Stimulated activated CD8-positive, alpha-beta memory T cell treated with anti-CD3 and anti-CD28 coated beads, Interleukin-2, amount 100 ng/mL, for 1 hour (primary cell): Measurements from ENCODE around the gene PKIB.
"Not testable (repeated sequence)": the region's sequence is repeated elsewhere in the genome, so short reads cannot be mapped to it uniquely, and the experiment has no call there.

Experiments
- DNase-seq, 2 donors: peaks; one replicate each; pipeline ENCODE4 v3.0.0-alpha.2; 2020; ENCODE audit warnings: low read depth in 2 of 2

Gene PKIB

DNA sequence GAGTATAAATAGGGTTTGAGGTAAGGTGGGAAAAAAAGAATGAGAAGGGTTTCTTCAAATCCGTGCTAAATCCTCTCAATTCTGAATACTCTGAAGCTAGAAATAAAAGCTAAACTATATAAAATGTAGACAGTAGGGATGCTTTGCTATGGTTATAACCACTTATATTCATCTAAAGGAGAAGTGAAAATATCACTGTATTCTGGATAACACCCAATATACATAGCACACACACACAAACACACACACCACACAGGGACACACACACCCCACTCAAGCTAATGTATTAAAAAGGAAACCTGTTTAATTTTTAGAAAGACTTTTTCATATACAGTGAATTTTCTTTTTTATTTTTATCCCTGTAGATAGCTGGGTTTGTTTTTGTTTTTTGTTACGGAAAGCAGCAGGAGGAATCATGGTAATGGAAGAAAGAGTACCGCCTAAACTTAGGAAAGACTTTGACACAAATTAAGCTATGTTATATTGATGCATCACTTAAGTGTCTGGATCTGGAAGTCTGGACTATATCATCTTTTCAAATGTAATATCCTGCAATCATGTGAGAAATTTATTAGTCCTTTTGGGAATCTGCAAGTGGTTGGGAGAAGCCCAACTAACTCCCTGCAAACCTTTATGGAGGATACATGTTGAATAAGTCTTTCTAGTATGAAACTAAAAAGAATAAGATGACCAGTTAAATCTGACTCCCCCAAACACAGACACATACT lies 100.9 kb downstream of the PKIB start:
- no peak for DNase-seq

DNA sequence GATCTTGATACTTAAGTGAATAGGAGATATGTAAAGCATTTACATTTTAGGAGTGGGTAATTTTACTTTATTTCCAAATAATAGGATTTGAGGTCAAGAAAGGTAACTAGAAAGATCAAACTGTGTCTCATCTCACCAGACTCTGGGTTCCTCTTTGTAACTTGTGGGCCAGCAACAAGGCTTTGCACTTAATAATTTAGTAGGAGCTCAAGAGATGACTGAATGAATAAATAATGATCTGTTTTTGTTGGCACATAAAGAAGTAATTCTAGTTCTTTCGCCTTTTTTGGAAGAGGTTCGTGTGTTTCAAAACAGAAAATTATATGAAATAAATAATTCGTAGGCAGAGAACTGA lies 101.9 kb downstream of the PKIB start:
- DNase-seq = no peak

DNA sequence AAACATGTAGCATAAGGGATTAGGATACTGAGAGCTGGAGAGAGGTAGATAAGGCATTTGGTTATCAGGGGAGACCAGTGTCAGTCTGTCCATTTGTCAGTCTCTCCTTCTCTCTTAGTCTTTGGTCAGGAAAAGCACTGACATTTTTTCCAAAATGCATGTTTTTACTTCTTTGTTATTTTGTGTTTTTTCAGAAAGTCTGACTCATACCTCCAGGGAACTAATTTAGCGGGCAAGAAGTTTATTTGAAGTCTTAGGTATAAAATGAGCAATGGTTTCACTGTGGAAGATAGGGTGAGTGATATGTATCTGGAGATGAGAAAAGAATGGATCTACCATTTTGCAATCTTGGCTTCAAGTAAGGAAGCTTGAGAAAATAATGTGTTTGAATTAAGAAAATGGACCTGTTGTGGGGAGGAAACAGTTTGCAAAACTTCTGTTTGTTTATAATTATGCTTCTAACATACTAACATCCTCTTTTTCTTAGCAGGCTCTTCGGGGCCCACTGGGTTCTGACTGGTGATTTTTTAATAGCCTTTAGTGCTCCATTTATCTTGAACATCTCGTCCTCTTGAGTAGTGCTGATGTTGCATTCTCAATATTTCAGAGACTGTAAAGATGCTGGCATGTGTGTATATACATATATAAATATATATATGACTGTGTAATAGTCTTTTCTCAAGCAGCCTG lies 102.4 kb downstream of the PKIB start:
- no peak for DNase-seq

DNA sequence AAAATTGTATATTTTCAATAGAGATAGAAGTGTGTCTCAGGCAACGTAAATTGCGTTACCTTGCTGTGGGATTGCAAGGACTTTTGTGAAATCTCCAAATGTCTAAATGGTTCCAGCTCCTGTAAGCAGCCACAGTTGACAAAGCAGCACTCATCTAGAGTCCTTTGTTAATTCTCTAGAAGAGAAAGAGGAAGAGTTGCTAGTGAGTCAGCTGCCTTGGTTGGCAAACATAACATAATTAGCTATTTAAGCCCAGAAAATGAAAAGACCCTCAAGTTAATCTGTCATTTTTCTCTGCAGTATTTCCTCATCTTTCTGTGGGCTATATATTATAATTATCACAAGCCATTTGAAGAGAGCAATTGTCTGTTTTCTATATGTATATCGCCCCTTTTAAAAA lies 102.9 kb downstream of the PKIB start:
- no peak for DNase-seq

DNA sequence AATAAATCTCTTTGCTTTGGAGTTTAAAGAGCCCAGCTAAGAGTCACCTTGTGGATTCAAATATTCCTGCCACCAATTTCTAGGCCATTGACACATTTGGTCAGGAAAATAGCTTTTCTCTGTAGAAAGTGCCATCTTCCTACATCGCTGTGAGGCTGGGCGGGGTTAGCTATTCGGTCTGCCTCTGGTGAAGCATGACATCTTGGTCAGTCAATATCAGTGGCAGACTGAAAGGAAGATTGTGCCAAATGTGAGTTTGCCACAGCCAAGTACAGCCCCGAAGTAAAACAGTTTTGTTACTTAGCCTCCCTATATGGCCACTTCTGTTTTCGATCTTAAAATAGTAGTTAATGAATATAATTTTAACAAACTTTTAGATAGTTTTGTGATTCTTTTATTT lies 103.9 kb downstream of the PKIB start:
- no peak for DNase-seq

DNA sequence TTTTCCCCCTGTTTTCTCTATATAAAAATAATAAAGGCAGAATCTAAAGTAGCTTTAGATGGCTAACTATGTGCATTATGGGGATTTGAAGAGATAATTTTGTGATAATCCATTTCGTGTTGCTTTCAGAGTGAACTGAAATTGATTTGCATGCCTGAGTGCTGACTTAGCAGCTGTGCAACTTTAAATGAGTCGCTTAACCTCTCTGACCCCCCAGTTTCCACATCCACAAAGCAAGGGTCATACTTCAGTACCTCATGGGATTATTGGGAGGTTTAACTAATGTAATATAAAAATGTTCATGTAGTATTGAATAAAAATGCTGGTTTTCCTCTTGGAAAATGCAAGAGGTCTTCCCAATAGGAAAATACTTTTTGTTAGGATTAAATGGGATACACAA lies 105.5 kb downstream of the PKIB start:
- no peak for DNase-seq

DNA sequence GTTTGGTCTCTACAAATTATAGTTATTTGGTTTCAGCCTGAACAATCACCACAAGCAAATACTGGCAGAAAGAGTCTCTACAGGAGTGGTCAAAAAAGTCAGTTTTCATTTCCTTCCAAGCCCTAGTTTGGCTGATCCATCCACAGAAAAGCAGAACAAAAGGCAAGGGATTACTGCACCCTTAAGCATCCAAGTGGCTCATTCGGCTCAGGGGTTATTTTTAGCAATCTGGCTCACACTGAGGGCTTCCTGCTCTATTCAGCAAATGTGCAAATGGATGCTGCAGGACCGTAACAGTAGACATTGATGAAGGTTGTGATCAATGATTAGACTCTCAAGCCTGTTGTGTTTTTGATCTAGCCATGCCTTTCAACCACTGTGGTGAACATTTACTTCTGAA lies 107.1 kb downstream of the PKIB start:
- no peak for DNase-seq

DNA sequence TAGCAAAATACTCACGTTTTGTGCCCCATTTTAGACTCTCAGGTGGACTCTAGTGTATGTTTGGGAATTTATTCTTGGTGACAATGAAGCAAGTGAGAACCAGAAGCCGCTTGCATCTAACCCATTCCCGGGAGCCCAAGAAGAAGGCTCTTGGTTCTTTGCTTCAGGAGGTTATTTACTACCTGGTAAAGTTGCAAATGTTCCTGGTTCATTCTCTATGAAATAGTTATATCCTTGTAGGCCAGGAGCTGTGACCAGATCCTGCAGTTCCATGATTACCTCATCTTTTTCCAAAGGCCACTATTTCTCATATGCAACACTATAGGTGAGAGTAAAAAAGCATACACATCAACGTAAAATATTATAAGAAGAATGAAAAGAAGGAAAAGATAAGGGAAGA lies 108.4 kb downstream of the PKIB start:
- no peak for DNase-seq

DNA sequence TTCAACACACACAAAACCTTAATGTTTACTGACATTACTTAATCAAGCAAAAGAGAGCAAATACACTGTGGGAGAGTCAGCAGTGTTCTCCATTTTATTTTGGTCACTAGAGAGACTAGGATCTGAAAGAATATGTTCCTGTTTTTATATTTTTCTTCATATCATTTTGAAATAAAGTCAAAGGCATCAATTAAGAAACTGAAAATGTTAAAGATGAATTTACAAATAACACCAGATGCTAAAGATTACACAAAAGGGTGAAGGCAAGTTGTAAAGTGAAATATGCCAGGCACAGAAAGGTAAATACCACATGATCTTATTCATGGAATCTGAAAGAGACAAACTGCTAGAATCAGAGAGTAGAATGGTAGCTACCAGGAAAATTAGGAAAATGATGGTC lies 109.0 kb downstream of the PKIB start:
- DNase-seq = no peak

DNA sequence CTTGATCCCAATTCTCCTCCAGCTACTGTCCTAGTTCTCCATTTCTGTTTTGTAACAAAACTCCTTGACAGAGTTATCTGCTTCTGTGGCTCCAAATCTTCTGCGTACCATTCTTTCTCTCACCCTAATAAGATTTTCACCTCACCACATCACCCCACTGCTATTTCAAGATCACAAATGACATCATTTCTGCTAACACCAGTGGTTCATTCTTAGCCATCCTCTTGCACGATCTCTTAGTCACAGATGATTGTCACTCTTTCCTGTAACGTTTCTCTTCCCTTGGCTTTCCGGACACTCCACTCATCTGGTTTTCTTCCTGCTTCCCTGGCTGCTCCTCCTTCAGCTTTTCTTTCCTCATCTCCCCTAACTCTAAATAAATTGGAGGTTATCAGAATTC lies 112.5 kb downstream of the PKIB start:
- DNase-seq = no peak

DNA sequence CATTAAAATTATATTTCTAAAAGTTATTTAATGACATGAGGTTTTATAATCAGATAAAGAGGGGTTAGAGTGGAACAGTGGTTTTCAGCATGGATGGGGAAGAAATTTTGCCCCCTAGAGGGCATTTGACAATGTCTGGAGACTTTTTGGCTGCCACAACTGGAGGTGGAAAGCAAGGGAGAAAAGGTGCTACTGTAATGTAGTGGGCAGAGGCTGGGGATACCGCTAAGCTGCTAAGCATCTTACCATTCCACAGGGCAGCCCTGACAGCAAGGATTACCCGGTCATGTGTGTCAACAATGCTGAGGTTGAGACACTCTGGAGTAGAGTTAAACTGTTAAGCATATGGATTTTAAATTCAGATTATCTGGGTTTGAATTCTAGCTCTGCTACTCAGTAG lies 116.4 kb downstream of the PKIB start:
- DNase-seq = no peak

DNA sequence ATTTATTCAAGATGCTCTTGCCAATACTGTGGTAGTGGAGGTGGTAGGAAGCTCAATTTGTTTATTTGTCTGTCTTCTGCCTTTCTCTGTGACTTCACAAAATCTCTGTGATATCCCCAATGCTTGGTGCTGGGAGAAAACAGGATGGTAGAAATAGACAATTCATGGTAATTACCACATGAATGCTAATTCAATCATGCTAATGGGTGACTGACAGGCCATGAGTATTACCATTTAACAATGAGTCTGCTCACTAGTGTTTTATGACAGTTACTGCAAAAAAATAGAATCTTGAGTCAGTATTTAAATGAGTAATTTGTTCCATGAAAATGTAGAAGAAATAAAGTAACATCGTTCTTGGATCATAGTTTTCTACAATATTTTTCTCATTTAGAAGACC lies 117.0 kb downstream of the PKIB start:
- DNase-seq = no peak

DNA sequence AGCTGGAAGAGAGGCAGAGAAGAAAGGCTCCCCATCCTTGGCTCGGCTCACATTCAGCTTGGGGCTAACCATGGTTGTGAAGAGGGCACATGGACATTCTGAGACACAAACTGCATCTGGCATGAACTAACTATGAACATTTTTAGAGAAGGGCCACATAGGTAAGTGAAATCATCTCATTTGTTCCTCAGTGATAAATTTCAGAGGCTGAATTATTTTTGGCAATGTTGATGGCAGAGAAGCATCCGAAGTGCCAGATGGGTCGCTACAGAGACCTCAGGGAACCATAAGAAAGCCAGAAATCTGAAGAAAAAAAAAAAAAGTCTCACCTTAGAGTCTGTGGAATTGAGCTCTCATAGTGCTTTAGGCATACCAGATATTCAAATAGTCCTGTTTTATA lies 120.1 kb downstream of the PKIB start:
- DNase-seq = no peak

DNA sequence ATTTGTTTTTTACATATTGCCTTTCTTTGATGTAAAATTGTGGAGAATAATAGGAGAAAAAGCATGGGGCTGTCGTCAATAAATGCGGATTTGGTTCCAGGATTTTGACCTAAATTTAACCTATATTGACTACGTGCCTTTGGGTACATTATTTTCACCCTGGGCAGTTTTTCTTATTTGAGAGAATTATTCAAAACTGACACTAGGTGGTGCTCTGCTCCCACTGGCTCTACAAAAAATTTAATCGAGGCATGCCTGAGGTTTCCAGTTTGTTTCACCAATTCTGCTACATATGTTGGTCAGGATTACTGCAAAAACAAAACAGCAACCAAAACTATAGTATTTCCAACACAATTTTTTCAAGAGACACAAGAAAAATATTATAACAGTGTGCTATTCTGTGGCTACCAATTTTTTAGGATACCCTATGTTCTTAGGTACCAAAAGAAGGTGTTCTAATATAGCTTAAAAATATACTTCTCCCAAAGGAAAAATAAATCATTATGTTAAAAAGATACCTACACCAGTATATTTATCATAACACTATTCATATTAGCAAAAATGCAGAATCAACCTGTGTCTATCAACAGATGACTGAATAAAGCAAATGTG lies 120.7 kb downstream of the PKIB start:
- no peak for DNase-seq

DNA sequence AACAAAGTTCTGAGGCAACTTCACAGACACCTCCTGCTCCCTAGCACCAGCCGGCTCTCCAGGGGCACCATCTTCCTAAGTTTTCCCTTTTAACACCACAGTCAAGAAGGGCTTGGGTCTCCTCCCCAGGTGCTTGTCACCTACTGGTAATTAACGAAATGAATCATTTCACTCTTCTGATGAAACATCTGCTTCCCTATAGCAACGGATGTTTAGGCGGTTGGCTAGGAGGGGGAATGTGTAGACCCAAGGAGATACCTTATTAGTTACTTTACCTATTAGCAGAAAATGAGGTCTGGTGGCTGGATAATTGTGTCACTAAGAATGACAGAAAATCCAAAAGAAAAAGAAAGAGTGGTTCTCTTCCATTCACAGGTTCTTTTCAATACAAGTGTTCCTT lies 123.1 kb downstream of the PKIB start:
- no peak for DNase-seq

DNA sequence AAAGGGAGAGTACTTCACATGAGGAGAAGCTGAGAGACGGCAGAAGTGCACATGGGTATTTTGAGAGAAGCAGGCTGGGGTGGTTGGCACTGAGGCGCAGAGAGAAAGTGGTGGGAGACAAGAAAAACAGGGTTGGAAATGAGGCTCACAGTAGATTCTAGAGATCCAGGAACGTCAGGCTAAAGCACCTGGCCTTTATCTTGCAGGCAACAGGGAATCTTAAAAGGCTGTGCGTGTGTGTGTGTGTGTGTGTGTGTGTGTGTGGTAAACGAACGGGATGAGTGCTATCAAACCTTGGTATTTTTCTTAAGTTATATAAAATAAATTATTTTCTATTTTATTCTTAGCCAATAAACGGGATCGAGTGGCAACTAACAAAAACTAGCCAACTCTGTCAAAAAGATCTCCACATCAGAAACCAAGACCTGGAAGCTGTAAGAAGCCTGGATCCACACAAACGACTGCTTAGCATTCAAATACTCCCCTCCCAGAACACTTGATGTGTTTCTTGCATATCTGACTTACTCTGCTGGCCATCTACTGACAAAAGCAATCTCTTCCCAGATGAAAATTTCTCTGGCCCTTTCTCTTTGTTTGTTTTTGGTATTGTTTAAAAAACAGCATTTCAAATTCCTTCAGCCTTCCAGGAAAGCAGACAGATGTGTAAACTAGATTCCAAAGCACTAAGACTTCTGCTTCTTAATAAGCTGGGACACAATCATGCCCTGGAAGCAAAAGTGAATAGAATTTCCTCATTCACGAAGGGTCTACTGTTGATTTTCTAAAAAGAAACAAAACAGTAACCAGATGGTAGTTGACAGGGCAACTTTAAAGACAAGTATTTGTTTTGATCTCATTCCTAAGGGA lies 124.6 kb downstream of the PKIB start:
- no peak for DNase-seq

DNA sequence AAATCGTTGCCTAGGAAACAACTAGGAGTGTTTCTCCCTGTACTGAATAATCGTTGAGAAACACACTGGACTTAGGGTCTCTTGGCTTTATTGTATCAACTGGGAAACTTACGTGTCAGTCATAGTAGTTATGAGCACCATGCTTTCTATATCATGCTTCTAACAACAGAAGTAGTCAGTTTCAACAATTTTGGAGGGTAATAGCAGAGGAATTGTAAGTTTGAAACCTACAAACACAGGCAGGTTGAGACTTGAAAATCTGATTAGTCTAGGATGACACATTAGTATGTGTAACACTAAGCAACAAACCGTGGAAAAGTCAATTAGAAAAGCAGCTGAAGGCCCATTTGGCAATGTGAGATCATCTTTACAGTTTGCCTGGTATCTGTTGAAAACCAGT lies 125.4 kb downstream of the PKIB start:
- no peak for DNase-seq

DNA sequence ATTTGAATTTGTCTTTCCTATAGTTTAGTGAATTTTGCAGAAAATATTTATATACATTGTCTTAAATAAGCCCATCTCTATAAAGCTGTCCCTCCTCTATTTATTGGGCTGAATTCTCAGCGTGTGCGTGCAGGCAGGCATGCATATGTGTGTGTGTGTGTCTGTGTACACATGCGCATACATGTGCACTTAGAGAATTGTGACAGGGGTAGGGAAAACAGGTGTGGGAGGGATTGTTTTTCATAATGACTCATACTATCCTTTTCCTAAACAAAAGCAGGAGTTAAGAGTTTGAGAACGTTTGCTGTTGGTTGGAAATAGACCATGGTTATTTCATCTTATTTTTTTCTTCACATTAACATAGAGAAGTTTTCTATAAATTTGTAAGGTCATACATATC lies 126.0 kb downstream of the PKIB start:
- no peak for DNase-seq

DNA sequence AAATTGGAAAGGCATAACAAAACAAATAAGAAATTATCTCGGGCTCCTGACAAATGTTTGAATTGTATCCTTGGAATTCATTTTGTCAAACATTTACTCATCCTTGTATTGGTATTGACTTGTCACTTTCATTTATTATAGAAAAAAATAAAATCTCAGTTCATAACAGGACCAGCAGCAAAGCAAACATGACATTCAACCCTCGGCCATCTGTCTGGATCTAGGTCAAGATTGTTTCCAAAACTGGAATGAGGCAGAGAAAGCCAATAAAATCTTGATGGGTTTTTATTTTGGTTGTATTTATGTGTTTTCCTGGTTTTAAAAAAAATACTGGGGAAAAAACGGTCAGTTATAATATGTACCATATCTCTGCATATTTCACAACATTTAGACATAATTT lies 126.4 kb downstream of the PKIB start:
- no peak for DNase-seq

DNA sequence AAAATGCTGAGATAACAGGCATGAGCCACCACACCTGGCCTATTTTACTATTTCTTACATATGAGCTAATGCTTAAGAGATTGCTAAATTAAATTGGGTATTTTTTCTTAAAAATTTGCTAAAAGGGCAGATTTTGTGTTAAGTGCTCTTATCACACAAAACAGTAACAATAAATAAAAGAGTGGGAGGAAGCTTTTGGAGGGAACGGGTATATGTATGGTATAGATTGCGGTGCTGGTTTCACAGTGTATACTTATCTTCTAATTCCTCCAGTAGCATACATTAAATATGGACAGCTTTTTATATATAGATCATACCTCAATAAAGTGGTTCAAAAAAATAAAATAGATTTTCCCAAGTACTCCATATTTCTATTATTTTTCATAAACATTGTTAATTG lies 129.9 kb downstream of the PKIB start:
- no peak for DNase-seq

DNA sequence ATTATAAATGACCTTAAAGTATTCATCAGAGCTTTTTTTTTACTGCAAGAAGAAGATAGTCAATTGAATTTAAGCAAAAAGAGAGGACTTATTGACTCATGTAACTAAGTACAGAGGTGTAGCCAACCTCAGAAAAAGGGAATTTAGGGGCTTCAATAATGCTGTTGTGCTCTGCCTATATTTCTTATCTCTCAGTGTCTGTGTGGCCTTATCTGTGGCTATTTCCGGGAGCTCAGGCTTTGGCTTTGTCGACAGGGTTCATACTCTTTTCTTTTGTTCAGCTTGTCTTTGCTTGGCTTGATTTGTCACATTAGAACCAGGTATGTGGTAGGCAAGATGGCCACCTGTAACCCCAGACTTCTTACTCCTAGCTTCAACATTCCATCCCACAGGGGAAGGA lies 130.7 kb downstream of the PKIB start:
- DNase-seq = no peak

DNA sequence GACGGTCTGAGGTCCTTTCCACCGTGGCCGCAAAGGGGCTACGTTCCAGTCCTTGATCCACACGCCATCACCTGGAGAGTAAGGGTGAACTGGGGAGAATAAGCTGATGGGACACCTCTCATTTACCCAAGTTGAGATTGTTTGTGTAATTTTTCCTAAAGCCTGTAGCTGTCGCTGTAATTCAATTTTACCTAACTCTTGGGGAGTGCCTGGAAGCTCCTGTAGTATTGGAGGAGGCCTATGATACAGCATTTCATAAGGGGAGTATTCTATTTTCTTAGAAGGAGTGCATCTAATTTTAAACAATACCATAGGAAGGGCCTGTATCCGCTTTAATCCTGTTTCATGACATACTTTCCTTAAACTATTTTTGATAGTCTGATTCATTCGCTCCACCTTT lies 134.0 kb downstream of the PKIB start:
- not testable (repeated sequence) for DNase-seq

DNA sequence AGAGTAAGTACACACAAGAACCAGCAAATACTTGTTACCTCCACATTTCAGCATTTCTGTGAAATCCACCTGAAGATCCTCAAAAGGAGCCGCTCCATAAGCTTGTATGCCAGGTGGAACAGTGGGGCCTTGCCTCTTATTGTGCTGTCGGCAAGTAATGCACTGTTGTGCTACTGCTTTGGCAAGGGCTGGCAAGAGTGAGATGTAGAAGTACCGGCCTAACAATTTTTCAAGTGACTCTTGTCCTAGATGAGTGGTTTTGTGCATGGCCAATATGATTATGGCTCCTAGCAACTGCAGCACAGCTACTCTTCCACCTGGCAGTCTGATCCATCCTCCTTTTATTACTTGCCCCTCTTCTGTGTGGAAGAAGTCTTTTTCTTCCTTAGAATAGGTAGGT lies 134.7 kb downstream of the PKIB start:
- not testable (repeated sequence) for DNase-seq
